ENCODE results near the gene LGR4. TPM values are rescaled to one million over a fixed set of nuclear protein-coding genes. Genes with fewer than 3 reads are reported as not detected.

LGR4 gene
- total and polyA plus RNA-seq, 2 donors (not counting 1 experiment from before 2014, with no cell fraction given): 0.92 to 3.3 TPM

- CTCF ChIA-PET: no interaction called here
Observed at GRCh38 chr11:27355575-27356104, 117.0 kb downstream of the LGR4 start.

DNA sequence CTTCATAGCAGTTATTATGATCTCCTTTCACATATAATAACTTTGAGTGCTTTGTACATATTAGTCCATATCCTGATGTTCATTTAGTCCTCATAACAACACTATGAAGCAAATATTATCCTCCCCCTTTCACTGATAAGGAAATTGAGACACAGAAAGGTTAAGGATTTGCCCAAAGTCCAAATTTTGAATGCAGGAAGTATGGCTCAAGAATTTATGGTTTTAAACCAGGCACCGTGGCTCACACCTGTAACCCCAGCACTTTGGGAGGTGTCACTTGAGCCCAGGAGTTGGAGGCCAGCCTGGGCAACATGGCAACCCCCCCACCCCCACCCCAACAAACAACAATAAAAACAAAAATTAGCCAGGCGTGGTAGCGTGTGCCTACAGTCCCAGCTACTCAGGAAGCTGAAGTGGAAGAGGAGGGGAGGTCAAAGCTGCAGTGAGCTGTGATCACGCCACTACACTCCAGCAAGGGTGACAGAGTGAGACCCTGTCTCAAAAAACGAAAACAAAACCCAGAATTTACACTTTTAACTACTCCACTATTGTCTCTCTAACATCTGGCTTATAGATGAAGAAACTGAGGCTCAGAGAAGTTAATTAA lies 118.1 kb downstream of the LGR4 start:
- no peaks in the 10 kb centered on the region for H3K79me2 ChIP-seq (ENCODE audit: control insufficient read depth, insufficient read depth, low read length)
- intact Hi-C loops (cut with micrococcal nuclease): no loop called here
- no peak overlapping the region for H3K27ac ChIP-seq (ENCODE audit: low read length in 2 of 2)
- H3K4me3 ChIP-seq (ENCODE audit: control extremely low read depth in 1 of 5, extremely low read depth in 1 of 5, insufficient read depth in 1 of 5, low read depth in 2 of 5, low read length in 4 of 5): no peak overlapping the region
- no peaks in the 10 kb centered on the region for H3K27me3 ChIP-seq (replicated peaks in 1 of 4; ENCODE audit: control extremely low read depth in 1 of 4, control insufficient read depth in 3 of 4, insufficient read depth in 4 of 4, low read length in 3 of 4)
- ChIA-PET CTCF (no interaction called here), POLR2A (no interaction called here)
- Mint-ChIP-seq H3K9me3 (ENCODE audit: insufficient read depth) (no peaks in the 10 kb centered on the region), H3K4me3 (no peak overlapping the region), H3K27ac (no peak overlapping the region), H3K27me3 (no peaks in the 10 kb centered on the region), H3K4me1 (no peaks in the 10 kb centered on the region)
- no peak for TF ChIP-seq EZH2 (IDR thresholded peaks at IDR 0.05; ENCODE audit: borderline replicate concordance, insufficient read depth, low read depth, low read length, poor library complexity, severe bottlenecking)
- TF ChIP-seq, protein P1, sequence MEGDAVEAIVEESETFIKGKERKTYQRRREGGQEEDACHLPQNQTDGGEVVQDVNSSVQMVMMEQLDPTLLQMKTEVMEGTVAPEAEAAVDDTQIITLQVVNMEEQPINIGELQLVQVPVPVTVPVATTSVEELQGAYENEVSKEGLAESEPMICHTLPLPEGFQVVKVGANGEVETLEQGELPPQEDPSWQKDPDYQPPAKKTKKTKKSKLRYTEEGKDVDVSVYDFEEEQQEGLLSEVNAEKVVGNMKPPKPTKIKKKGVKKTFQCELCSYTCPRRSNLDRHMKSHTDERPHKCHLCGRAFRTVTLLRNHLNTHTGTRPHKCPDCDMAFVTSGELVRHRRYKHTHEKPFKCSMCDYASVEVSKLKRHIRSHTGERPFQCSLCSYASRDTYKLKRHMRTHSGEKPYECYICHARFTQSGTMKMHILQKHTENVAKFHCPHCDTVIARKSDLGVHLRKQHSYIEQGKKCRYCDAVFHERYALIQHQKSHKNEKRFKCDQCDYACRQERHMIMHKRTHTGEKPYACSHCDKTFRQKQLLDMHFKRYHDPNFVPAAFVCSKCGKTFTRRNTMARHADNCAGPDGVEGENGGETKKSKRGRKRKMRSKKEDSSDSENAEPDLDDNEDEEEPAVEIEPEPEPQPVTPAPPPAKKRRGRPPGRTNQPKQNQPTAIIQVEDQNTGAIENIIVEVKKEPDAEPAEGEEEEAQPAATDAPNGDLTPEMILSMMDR (IDR thresholded peaks at IDR 0.05): no peak
- no peaks in the 10 kb centered on the region for H3K4me1 ChIP-seq (ENCODE audit: control insufficient read depth in 2 of 2, insufficient read depth in 2 of 2, low read length in 2 of 2)
- no peaks in the 10 kb centered on the region for H4K20me1 ChIP-seq (ENCODE audit: control insufficient read depth, insufficient read depth, low read length, poor library complexity, severe bottlenecking)
- no peak overlapping the region for H2AFZ ChIP-seq (ENCODE audit: insufficient read depth, low read depth, low read length, poor library complexity, severe bottlenecking)
- H3K36me3 ChIP-seq (replicated peaks in 1 of 2; ENCODE audit: control extremely low read depth in 1 of 2, control insufficient read depth in 1 of 2, extremely low read depth in 1 of 2, insufficient read depth in 2 of 2, low read length in 1 of 2): no peaks in the 10 kb centered on the region
- WGBS (ENCODE audit: insufficient coverage): 33% methylated on average over 1 of the region's 5 CpGs
- DNase-seq (no peak), ATAC-seq (ENCODE audit: low read depth) (no peak)
- H3K9me3 ChIP-seq (ENCODE audit: control extremely low read depth in 1 of 3, control insufficient read depth in 2 of 3, insufficient read depth in 1 of 3, low read length in 2 of 3): no peaks in the 10 kb centered on the region
- no peak overlapping the region for H3K9ac ChIP-seq (ENCODE audit: low read length)
- no peak overlapping the region for H3K4me2 ChIP-seq (replicated peaks; ENCODE audit: low read depth, low read length, poor library complexity, severe bottlenecking)

More at GRCh38 chr11:27355575-27356104, 117.0 kb downstream of the LGR4 start:
- Histone ChIP-seq H3K9me3 (ENCODE audit: control extremely low read depth in 1 of 3, control insufficient read depth in 2 of 3, insufficient read depth in 1 of 3, low read length in 2 of 3) (no peaks in the 10 kb centered on the region), H3K4me1 (ENCODE audit: control insufficient read depth in 2 of 2, insufficient read depth in 2 of 2, low read length in 2 of 2) (no peaks in the 10 kb centered on the region), H3K9ac (ENCODE audit: low read length) (no peak overlapping the region), H3K27me3 (replicated peaks in 1 of 4; ENCODE audit: control extremely low read depth in 1 of 4, control insufficient read depth in 3 of 4, insufficient read depth in 4 of 4, low read length in 3 of 4) (no peaks in the 10 kb centered on the region), H3K36me3 (replicated peaks in 1 of 2; ENCODE audit: control extremely low read depth in 1 of 2, control insufficient read depth in 1 of 2, extremely low read depth in 1 of 2, insufficient read depth in 2 of 2, low read length in 1 of 2) (no peaks in the 10 kb centered on the region), H4K20me1 (ENCODE audit: control insufficient read depth, insufficient read depth, low read length, poor library complexity, severe bottlenecking) (no peaks in the 10 kb centered on the region), H2AFZ (ENCODE audit: insufficient read depth, low read depth, low read length, poor library complexity, severe bottlenecking) (no peak overlapping the region), H3K79me2 (ENCODE audit: control insufficient read depth, insufficient read depth, low read length) (no peaks in the 10 kb centered on the region), H3K4me3 (ENCODE audit: control extremely low read depth in 1 of 5, extremely low read depth in 1 of 5, insufficient read depth in 1 of 5, low read depth in 2 of 5, low read length in 4 of 5) (no peak overlapping the region), H3K4me2 (replicated peaks; ENCODE audit: low read depth, low read length, poor library complexity, severe bottlenecking) (no peak overlapping the region), H3K27ac (ENCODE audit: low read length in 2 of 2) (no peak overlapping the region)
- no peak for DNase-seq
- WGBS (ENCODE audit: insufficient coverage): 82% methylated on average over 1 of the region's 3 CpGs
- H3K9me3 Mint-ChIP-seq (ENCODE audit: insufficient read depth): no peaks in the 10 kb centered on the region
- H3K27me3 Mint-ChIP-seq: no peaks in the 10 kb centered on the region
- POLR2A ChIA-PET: no interaction called here
- ATAC-seq (ENCODE audit: low read depth): no peak
- no peaks in the 10 kb centered on the region for H3K4me1 Mint-ChIP-seq
- TF ChIP-seq, protein P1 (IDR thresholded peaks at IDR 0.05): no peak
- TF ChIP-seq EZH2 (IDR thresholded peaks at IDR 0.05; ENCODE audit: borderline replicate concordance, insufficient read depth, low read depth, low read length, poor library complexity, severe bottlenecking): no peak
- H3K27ac Mint-ChIP-seq: no peak overlapping the region
- intact Hi-C loops (cut with micrococcal nuclease): no loop called here
- H3K4me3 Mint-ChIP-seq: no peak overlapping the region
